Measurements from ENCODE around the gene CDKAL1.

Gene CDKAL1

GRCh38 chr6:21193790-21194475 is 659.7 kb downstream of the CDKAL1 start:
- TF ChIP-seq POLR2AphosphoS5 (IDR thresholded peaks at IDR 0.05; ENCODE audit: low read depth, low read length) (no peak), FOXP2 (optimal IDR thresholded peaks at IDR 0.05; ENCODE audit: borderline replicate concordance, extremely low read depth, extremely low read length, insufficient read depth) (no peak), REST (IDR thresholded peaks at IDR 0.05; ENCODE audit: insufficient read depth in 1 of 2, low read depth in 2 of 2, low read length in 2 of 2) (no peak), SIN3A (IDR thresholded peaks at IDR 0.05; ENCODE audit: borderline replicate concordance, insufficient read depth, low read length) (no peak), TAF1 (IDR thresholded peaks at IDR 0.05; ENCODE audit: borderline replicate concordance, insufficient read depth, low read length) (no peak)

- TF ChIP-seq FOXP2 (optimal IDR thresholded peaks at IDR 0.05; ENCODE audit: borderline replicate concordance, extremely low read depth, extremely low read length, insufficient read depth) (no peak), POLR2AphosphoS5 (IDR thresholded peaks at IDR 0.05; ENCODE audit: low read depth, low read length) (no peak), REST (IDR thresholded peaks at IDR 0.05; ENCODE audit: insufficient read depth in 1 of 2, low read depth in 2 of 2, low read length in 2 of 2) (no peak), TAF1 (IDR thresholded peaks at IDR 0.05; ENCODE audit: borderline replicate concordance, insufficient read depth, low read length) (no peak), SIN3A (IDR thresholded peaks at IDR 0.05; ENCODE audit: borderline replicate concordance, insufficient read depth, low read length) (no peak)
These were observed 663.9 kb downstream of the CDKAL1 start for GRCh38 chr6:21198032-21198640.

- TF ChIP-seq SIN3A (IDR thresholded peaks at IDR 0.05; ENCODE audit: borderline replicate concordance, insufficient read depth, low read length) = no peak
- TF ChIP-seq FOXP2 (optimal IDR thresholded peaks at IDR 0.05; ENCODE audit: borderline replicate concordance, extremely low read depth, extremely low read length, insufficient read depth) = no peak
- no peak for TF ChIP-seq TAF1 (IDR thresholded peaks at IDR 0.05; ENCODE audit: borderline replicate concordance, insufficient read depth, low read length)
- TF ChIP-seq POLR2AphosphoS5 (IDR thresholded peaks at IDR 0.05; ENCODE audit: low read depth, low read length) = no peak
- TF ChIP-seq REST (IDR thresholded peaks at IDR 0.05; ENCODE audit: insufficient read depth in 1 of 2, low read depth in 2 of 2, low read length in 2 of 2) = no peak
These were observed 665.0 kb downstream of the CDKAL1 start for GRCh38 chr6:21199262-21199661.

GRCh38 chr6:21200134-21200870 is 666.0 kb downstream of the CDKAL1 start:
- TF ChIP-seq SIN3A (IDR thresholded peaks at IDR 0.05; ENCODE audit: borderline replicate concordance, insufficient read depth, low read length) = no peak
- no peak for TF ChIP-seq POLR2AphosphoS5 (IDR thresholded peaks at IDR 0.05; ENCODE audit: low read depth, low read length)

- no peak for TF ChIP-seq REST (IDR thresholded peaks at IDR 0.05; ENCODE audit: insufficient read depth in 1 of 2, low read depth in 2 of 2, low read length in 2 of 2)
- TF ChIP-seq FOXP2 (optimal IDR thresholded peaks at IDR 0.05; ENCODE audit: borderline replicate concordance, extremely low read depth, extremely low read length, insufficient read depth) = no peak
- no peak for TF ChIP-seq TAF1 (IDR thresholded peaks at IDR 0.05; ENCODE audit: borderline replicate concordance, insufficient read depth, low read length)
- no peak for TF ChIP-seq POLR2AphosphoS5 (IDR thresholded peaks at IDR 0.05; ENCODE audit: low read depth, low read length)
- no peak for TF ChIP-seq SIN3A (IDR thresholded peaks at IDR 0.05; ENCODE audit: borderline replicate concordance, insufficient read depth, low read length)
These were observed 666.9 kb downstream of the CDKAL1 start for GRCh38 chr6:21201187-21201586.
